GM21423 (cell line): ENCODE measurements around the gene DLGAP1.

Experiments
- ATAC-seq: cut with Tn5 transposase; IDR thresholded peaks from one replicate; pipeline ENCODE4 v1.9.1; 2021; ENCODE audit warnings: mild to moderate bottlenecking, moderate library complexity; ENCODE audit not compliant: unreplicated experiment

Gene DLGAP1

GRCh38 chr18:3960977-3961376 lies 494.1 kb downstream of the DLGAP1 start:
- ATAC-seq, result no peak

GRCh38 chr18:3960142-3960541 lies 495.0 kb downstream of the DLGAP1 start:
- no peak for ATAC-seq

DNA sequence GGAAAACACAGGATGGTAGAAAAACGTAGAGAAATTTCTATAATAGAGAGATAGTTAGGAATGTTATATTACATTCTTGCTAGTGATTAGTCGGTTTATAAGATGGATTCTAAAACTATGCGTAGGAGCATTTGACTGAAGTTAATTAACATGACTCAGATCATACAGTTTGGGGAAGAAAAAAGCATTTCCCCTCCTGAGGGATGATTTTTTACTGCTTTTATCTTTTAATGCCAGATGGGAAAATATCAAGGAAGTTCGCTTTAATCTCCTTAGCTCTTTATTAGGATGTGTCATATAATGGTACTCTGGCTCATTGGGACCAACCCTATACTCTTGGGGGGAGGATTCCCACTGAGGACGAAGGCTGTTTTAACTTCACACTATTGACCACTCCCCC lies 503.1 kb downstream of the DLGAP1 start:
- ATAC-seq, result no peak

DNA sequence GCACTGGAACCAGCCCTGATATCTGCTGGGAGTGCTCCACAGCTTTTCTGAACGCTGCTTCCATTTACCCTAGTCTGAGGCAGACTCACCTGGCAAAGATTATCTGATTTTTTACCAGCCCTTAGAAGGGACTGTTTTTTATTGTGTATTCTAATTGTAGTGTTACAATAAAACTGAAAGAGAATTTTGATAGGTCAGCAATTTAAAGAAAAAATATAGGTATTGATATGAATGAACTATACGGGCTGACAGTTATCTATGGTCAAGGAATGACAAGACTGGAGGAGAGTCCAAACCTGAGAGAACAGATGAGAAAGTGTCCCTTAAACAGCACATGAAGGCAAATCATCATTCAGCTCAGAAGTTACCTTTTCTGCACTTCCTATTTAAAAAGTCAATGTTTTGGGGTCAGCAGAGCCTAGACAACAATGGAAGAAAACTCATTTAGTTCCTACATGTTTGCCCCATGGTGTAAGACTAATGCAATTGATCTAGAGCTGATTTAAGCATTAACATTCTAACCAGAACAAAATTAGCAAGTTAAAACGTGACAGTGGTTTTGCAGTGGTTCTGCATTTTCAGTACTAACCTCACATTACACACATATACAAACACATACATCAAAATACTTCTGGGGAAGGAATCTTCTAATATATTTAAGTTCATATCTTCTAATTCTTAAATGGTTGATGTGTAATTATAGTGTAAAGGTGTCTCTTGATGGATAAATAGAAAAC lies 504.3 kb downstream of the DLGAP1 start:
- ATAC-seq, result no peak

- ATAC-seq, result no peak
Observed at GRCh38 chr18:3948958-3949357, 506.1 kb downstream of the DLGAP1 start.

GRCh38 chr18:3947383-3947782 lies 507.7 kb downstream of the DLGAP1 start:
- ATAC-seq, result no peak

DNA sequence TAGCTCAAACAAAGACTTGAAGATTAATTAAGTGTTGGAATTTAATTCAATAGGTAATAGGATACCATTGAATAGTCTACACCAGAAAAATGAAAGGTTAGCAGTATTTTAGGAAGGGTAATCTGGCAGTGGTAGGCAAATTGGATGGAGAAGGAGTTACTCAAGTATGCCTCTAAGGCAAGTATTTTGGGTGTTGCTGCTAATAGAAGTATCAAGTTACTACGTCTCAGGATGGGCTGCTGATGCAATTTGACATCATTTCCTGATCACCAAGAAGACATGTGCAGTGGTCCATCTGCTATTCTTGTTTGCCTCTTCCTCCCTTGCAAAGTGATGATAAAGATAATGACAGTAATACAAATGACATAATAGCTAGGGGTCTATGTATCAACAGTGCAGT lies 519.8 kb downstream of the DLGAP1 start:
- no peak for ATAC-seq

GRCh38 chr18:3932276-3932675 lies 522.8 kb downstream of the DLGAP1 start:
- no peak for ATAC-seq

DNA sequence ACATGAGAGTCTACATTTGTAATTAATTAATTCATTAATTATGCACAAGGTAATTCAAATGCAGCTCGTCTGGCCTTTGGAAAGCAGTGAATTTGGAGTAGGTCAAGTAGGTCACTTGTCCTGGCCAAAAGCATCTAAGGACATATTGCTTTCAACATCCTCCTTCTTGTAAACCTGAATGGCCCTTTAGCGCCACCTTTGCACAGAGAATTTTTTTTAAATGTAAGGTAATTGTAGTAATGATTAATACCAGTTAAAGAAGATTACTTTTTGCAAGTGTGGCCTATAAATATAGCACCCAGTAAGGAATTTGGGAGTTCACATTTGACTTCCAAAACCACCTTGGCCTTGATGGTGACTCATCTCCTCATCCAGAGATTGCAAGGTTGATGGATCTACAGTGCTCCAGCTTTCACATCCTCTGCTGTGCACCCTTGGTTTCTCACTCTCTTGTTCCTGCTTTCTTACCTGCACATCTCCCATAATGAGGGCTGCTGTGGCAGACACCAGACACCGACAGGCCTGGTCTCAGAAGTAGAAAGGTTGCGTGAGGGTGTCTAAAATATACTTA lies 523.5 kb downstream of the DLGAP1 start:
- no peak for ATAC-seq

GRCh38 chr18:3931013-3931315 lies 524.1 kb downstream of the DLGAP1 start:
- ATAC-seq, result no peak

GRCh38 chr18:3930126-3931012 lies 524.7 kb downstream of the DLGAP1 start:
- ATAC-seq, result no peak

GRCh38 chr18:3924455-3924854 lies 530.7 kb downstream of the DLGAP1 start:
- no peak for ATAC-seq

- ATAC-seq, result no peak
Observed at GRCh38 chr18:3923750-3924149, 531.4 kb downstream of the DLGAP1 start.

GRCh38 chr18:3921826-3922225 lies 533.3 kb downstream of the DLGAP1 start:
- no peak for ATAC-seq

GRCh38 chr18:3920832-3921231 lies 534.3 kb downstream of the DLGAP1 start:
- no peak for ATAC-seq

DNA sequence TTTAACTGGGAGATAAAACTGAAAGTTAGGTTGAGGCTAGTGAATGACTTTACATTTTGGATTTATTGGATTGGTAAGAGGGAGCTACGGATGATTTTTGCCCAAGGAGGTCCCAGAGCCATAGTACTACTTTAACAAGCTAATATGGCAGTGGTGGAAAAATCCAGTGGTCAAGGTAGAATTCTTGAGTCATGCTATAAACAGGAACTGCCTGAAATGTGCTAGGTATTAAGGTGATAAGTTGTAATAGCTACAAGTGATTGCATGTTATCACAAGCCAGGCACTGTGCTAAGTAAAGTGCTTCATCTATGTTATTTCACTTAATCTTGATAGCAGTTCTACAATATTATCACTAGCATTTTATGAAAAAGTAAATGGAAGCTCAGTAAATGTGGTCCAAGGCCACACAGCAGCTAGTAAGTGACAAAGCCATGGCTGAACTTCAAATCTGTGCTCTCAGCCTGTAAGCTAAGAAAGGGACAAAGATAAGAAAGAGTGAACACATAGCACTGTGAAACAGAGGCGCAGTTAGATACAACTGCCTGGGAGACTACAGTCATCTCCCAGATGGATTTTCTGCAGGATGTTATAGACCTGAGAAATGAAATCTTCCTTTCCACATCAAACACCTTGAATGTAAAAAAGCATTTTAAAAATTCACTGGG lies 535.6 kb downstream of the DLGAP1 start:
- no peak for ATAC-seq

DNA sequence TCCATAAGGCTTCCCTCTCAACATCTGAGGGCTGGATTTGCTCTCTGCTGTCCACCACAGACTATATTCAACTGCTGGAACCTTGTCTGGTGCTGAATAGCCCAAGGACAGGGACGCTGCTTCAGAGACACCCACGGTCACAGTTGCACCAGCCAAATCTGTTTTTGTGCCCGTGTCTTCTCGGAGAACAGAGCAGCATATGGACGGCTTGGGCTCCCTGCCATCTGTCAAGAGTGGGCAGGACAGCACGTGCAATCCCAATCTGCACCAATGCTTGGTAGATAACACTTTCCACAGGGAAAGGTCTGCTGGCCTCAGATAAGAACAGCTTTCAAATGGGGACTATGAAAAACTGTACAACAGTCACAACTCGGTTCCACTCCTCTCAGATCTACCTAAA lies 539.0 kb downstream of the DLGAP1 start:
- ATAC-seq, result no peak

- no peak for ATAC-seq
Observed at GRCh38 chr18:3914833-3915610, 540.1 kb downstream of the DLGAP1 start.

GRCh38 chr18:3914109-3914508 lies 541.0 kb downstream of the DLGAP1 start:
- no peak for ATAC-seq

DNA sequence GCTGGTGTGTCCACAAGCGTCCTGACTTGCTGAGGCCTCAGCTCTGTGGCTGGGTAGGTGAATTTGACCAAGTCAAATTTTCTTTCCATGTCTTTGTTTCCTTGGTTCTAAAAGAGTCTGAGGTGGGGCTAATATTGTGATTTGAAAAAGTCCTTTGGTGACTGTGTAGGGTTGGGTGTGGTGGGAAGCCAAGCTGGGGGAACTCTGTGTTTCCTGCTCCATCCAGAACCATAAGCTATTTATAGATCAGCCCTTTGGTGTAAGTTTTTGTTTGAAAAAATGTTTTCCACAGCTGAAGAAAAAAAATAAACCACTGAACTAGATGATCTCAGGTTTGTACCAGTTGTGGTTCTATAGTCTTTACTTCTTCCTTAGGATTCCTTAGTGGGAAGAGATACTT lies 542.4 kb downstream of the DLGAP1 start:
- ATAC-seq, result no peak

GRCh38 chr18:3911413-3911812 lies 543.7 kb downstream of the DLGAP1 start:
- ATAC-seq, result no peak
